GM21367 (cell line): ENCODE data around the gene CHRNB1.

Source experiments
- ATAC-seq: cut with Tn5 transposase; IDR thresholded peaks from one replicate; pipeline ENCODE4 v1.9.1; 2021; ENCODE audit not compliant: unreplicated experiment

The CHRNB1 gene

DNA sequence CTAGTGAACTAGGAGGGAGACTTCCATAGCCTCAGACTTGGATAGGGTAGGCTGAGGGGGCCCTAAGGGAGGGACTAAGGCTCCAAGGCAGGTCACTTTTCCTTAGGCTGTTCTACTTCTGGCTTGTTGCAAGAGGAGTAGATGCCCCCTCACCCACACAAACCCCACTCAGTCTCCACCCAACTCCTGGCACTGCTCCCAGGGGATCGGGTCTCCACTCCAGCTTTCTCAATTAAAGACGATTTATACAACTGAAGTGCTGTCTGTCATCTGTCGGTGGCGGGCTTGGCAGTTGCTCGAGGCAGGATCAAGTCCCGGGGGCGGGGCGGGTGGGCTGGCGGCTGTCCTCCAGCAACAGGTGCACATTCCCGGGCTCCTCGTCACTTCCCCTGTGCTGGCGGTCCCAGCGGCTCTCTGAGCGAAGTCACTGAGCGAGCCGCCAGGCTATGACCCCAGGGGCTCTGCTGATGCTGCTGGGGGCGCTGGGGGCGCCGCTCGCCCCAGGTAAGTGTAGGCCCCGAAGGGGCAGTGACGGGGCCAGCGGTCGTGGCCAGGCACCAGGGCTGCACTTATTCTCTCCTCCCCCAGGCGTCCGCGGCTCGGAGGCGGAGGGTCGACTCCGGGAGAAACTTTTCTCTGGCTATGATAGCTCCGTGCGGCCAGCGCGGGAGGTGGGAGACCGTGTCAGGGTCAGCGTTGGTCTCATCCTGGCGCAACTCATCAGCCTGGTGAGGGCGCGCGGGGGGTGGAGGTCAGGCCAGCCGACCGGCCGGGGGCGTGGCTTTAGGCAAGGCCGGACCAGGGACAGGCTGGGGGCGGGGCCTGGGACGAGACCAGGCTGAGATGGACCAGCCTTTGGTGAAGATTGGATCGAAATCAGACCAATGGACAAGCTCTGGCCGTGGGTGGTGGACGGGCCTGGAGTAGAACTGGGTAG lies at the start of gene CHRNB1:
Gene CHRNB1, plus strand, starts transcription at position 380 of the 937 bp plus-strand sequence. Its CDS starts 67 bp downstream, at position 447.
- ATAC-seq = no peak

- no peak for ATAC-seq
Observed at GRCh38 chr17:7396147-7396546, 48.7 kb upstream of the CHRNB1 start.

DNA sequence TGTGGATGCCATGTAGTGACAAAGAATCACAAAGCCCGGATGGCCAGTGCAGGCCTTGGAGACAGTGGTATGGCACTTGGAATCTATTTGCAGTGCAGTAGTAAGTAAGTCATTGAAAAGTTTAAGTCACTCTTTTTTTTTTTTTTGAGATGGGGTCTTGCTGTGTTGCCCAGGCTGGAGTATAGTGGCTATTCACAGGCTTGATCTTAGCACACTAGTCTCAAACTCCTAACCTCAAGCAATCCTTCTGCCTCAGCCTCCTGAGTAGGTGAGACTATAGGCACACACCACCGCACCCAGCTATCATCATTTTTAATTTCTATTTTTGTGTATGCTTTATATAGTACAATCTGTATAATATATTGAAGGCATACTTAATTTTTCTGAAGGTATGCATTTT lies 46.2 kb upstream of the CHRNB1 start:
- ATAC-seq = no peak

DNA sequence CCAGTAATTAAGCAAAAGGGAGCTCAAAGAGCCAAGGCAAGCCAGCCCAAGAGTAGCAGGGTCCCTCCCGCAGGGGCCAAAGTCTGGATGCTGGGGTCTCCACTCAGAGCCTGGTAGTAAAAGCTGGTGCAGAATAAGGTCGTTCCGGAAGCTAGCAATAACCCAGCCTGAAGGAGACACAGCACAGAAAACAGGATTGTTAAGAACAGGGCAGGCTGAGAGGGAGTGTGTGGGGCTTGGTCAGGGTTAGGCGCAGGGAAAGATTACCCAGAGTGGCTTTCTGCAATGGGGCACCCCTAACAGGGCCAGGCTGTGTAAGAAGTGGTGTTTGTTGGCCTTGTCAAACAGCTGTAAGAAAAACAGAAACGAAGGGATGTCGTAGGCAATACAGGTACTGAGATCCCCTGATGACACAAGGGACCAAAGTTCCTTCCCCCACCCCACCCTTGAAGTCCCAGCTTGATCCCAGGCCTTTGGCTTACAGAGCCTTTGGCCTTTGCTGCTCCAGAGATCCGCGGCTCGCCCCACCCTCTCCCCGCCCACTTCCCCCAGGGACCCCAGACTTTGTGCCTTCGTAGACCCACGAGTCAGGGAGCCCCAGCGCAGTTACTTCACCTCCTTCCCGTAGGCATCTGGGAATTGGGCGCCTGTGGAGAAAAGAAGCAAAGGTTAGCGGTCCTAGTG lies 41.7 kb upstream of the CHRNB1 start:
- ATAC-seq = no peak

GRCh38 chr17:7403727-7403976 lies 41.2 kb upstream of the CHRNB1 start:
- ATAC-seq = no peak

- peak; percentile 90 for ATAC-seq
Observed at GRCh38 chr17:7403977-7404736, 40.7 kb upstream of the CHRNB1 start, which contains the start of gene TMEM256. TMEM256 (minus strand) TSS chr17:7404097; CDS start chr17:7404084, 13 bp downstream.

DNA sequence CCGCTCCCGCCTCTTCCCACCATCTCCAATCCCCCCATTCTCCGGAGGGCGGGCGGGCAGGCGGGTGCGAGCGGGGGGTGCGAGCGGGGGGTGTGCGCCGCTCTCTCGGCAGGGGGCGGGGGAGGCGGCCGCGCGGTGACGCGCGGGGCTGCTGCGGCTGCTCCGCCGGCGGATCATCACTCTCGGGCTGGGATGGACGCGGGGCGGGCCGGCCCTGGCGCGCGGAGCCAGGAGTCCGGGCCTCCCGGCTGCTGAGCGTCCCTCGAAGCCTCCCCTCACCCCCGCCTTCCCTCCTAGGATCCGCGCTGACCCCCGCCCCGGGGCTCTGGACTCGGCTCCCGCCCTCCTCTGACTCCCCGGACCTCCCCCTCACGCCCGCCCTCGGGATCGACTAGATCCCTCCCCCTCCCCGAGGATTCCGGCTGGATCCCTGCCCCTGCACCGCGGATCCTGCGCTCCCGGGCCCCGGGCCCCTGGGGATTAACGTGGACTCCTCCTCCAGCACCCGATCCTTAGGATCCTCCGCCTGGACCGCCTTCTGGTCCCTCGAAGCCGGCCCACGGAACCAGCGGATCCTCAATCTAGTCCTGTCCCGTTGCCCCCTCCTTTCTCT lies 40.0 kb upstream of the CHRNB1 start:
- no peak for ATAC-seq

DNA sequence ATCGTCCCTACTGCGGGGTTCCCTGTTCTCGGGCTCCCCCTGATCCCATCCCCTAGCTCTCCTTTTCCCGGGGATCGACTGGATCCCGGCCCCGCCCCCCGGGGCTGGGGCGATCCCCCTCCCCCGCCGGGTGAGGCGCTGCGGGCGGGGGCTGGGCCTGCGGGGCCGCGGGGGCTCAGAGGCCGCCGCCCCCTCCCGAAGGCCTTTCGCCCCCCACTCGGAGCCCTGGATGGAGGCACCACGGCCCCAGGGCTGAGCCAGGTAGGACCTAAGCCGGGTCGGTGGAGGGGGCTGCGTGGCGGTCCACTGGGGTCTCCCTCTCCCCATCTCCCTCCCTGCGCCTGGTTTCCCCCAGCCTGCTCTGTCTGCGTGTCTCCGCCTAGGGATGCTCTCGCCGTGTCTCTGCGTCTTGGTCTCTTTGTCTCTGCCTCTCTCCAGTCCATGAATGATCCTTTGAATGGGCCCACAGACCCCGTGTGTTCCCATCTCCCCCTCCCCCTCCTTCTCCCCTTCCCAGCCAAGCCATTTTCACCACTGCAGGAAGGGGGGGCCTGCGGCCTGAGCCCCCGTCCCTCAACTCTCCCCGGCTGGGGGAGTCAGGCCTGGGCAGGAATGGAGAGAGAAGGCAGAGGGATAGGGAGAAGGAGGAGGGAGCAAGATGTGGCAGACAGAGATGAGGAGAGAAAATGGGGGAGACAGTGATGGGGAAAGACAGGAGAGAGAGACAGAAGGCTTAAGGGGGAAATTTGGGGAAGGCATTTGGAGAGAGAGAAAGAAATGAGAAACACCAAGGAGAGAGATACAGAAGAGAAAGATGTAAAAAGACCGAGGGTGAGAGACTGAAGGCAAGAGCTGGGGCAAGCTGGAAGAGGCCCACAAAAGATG lies 39.3 kb upstream of the CHRNB1 start:
- ATAC-seq = no peak

GRCh38 chr17:7406235-7406825 lies 38.5 kb upstream of the CHRNB1 start:
- ATAC-seq = no peak

DNA sequence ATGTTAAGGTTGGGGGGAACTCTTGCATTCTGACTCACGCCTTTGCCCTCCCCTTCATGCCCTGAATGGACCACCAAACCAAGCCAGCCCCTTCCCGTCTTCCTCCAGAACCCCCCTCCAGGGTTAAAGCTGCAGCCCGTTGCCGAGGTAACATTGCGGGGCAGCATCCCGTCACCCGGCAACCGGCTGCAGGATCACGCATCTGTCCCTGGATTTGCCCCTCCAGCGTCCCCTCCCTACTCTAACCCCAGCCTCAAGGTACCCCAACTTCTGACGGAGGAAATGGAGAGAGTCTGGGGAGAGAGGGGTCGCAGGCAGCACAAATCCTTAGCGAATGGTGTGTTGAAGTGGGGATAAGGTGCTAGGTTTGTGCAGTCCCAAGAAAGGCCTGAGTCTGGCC lies 37.8 kb upstream of the CHRNB1 start:
- ATAC-seq = no peak

DNA sequence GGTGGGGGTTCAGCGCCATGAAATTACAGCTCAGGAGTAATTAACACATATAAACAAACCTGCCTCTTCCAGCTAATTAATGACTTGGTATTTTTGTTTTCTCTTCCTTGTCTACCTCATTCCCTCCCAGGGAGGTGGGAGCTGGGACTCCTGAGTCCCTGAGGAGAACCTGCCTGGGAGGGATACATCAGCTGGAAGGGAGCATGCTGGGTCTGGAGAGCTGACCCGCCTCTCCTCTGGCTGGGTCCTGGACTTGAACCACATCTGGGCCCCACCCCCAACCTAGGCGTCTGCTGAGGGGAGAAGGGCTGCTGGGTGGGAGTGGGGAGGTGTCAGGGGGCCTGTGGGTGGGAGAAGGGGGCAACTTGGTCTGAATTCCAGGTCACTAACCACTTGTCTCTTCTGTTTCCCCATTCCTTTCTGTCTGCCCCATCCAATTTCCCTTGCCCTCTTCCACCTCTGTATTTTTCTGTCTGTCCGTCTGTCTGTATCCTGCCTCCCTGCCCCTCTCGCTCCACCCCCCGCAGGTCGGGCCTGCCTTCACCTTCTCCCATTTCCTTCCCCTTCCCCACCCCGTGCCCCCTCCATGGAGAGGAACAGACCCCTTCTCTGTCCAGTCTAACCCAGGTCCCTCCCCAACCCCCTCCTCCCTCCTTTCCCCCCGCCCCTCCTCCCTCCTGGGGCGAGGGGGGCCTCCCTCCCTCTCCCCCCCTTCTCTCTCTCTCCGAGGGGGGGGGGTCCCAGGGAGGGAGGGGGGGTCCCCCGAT lies 37.2 kb upstream of the CHRNB1 start, which contains the start of gene NLGN2:
Gene NLGN2, plus strand, starts transcription at position 361 of the 767 bp plus-strand sequence. CDS start 411 bp downstream, outside the sequence.
- ATAC-seq = no peak

DNA sequence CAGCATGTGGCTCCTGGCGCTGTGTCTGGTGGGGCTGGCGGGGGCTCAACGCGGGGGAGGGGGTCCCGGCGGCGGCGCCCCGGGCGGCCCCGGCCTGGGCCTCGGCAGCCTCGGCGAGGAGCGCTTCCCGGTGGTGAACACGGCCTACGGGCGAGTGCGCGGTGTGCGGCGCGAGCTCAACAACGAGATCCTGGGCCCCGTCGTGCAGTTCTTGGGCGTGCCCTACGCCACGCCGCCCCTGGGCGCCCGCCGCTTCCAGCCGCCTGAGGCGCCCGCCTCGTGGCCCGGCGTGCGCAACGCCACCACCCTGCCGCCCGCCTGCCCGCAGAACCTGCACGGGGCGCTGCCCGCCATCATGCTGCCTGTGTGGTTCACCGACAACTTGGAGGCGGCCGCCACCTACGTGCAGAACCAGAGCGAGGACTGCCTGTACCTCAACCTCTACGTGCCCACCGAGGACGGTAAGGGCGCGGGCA lies 36.6 kb upstream of the CHRNB1 start:
- ATAC-seq = no peak

DNA sequence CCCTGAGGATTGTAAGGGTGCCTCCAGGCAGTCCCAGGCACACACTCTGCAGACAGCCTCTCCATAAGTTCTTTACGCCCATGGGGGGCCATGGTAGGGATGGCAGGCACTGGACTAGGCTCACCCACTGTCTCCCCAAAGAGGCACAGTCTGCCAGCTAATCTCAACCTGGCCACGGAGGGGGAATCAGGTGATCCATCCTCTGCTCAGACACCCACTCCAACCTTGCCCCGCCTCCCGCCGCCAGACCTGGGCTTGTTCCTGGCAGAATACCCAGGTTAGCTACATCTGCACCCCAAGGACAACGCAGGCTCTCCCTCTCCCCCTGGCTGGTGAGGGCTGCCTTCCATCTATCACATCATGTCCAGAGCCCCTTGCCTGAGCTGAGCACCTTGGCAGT lies 36.0 kb upstream of the CHRNB1 start:
- no peak for ATAC-seq

DNA sequence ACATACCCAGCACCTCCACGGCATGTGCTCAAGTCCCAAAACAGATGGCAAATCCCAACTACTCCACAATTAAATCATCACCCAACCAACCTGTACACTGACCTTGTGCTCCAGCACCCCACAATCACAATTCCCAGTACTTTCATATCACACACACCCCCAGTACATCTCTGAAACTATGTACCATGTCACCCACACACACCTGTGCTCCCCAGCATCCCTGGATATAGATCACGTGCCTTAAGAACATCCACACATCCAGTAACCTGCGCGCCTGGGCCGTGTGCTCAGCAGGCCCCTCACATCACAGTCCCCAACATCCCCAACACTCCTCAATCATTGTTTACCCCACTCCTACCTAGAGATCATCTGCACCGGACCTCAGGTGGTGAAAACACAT lies 35.1 kb upstream of the CHRNB1 start:
- no peak for ATAC-seq

- no peak for ATAC-seq
Observed at GRCh38 chr17:7410634-7411426, 34.0 kb upstream of the CHRNB1 start.

DNA sequence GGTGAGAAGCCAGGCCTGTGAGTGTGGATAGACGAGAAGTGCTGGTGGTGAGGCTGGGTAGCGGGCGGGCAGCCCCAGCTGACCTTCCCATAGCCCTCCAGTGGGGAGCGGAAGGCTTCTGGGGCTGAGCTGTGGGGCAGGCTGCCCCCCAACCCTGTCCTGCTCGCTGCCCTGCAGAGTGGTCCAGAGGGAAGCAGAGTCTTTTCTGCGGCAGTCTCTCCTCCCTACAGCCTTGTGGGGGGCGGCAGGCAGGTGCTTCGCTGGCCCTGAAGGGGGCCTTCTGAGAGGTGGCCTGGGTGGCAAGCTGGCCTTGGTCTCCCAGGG lies 33.5 kb upstream of the CHRNB1 start:
- ATAC-seq = no peak

DNA sequence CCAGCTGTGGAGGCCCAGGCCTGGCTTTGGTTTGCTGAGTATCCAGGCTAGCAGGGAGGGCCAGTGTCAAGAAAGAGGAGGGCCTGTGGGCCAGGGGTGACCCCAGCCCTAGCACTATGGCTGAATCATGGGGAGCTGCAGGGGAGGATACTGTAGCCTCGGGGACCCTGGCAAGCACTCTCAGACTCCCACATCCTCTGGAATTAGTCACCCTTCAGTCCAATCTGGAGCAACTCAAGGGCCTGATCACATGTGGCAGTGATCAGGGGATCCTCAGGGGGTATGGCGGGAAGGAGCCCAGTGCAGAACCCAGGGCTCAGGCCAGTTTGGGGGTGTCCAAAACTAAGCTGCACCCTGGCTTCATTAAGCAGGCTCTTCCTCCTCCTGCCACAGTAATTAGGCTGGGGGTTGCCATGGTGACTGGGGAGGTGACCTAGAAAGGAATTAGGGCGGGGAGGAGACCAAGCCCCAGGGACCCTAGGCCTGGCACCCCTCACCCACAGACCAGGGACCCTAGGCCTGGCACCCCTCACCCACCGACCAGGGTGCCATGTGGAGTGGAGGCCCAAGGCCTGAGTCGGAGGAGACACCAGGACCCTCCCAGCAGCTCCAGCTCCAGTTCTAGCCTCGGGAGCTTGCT lies 31.4 kb upstream of the CHRNB1 start:
- ATAC-seq = no peak

DNA sequence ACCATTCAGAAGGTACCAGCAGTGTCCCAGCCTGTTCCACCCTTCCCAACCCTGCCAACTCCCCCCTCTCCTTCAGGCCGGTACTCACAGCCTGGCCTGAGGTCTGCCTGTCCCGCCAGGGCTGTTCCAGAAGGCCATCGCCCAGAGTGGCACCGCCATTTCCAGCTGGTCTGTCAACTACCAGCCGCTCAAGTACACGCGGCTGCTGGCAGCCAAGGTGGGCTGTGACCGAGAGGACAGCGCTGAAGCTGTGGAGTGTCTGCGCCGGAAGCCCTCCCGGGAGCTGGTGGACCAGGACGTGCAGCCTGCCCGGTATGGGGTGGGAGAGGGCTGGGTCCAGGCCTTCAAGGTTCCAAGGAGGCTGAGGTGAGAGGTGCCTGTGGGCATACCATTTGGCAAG lies 30.0 kb upstream of the CHRNB1 start:
- no peak for ATAC-seq
